Breast epithelium (tissue), 3 donors: ENCODE data around the gene CGNL1.

ENCODE experiments used
- CTCF ChIP-seq, 3 donors: fragments of 450-650 bp; IDR thresholded peaks; one replicate each; pipeline ENCODE4 v1.5.1; 2016 to 2017; ENCODE audit warnings: antibody characterized with exemption in 3 of 3, mild to moderate bottlenecking in 3 of 3, moderate library complexity in 3 of 3
- POLR2A ChIP-seq: fragments of 450-650 bp; IDR thresholded peaks from one replicate; pipeline ENCODE4 v1.6.1; 2016; ENCODE audit warnings: antibody characterized with exemption, mild to moderate bottlenecking, moderate library complexity

GRCh38 chr15:57575363-57575762 lies 199.1 kb downstream of the CGNL1 start:
- TF ChIP-seq CTCF (IDR thresholded peaks at IDR 0.05): no peak
- no peak for TF ChIP-seq POLR2A
